Thyroid gland (tissue), 4 donors: ENCODE data around the gene CAMTA1. TPM values are rescaled to one million over a fixed set of nuclear protein-coding genes. Genes with fewer than 3 reads are reported as not detected.

Source experiments
- DNase-seq, 2 donors: peaks; one replicate each; pipeline ENCODE4 v3.0.0-alpha.2; 2019
- H3K27ac ChIP-seq, 3 donors: fragments of 200-600 bp; sonication (generic); 1 replicate in 2 of 3; 2 replicates in 1 of 3; pipeline ENCODE4 v1.5.1; 2016 to 2019; ENCODE audit warnings: mild to moderate bottlenecking in 1 of 3, moderate library complexity in 1 of 3
- H3K27me3 ChIP-seq: fragments of 200-600 bp; sonication (generic); one replicate; pipeline ENCODE4 v1.5.1; 2019
- H3K36me3 ChIP-seq, 2 donors: fragments of 200-600 bp; sonication (generic); one replicate each; pipeline ENCODE4 v1.5.1; 2016 to 2019
- H3K4me1 ChIP-seq, 2 donors: fragments of 200-600 bp; sonication (generic); one replicate each; pipeline ENCODE4 v1.5.1; 2017 to 2019
- H3K4me3 ChIP-seq, 3 donors: fragments of 200-600 bp; sonication (generic); replicated peaks in 1 of 3; 1 replicate in 2 of 3; 2 replicates in 1 of 3; pipeline ENCODE4 v1.5.1; 2016; ENCODE audit warnings: mild to moderate bottlenecking in 1 of 3
- H3K9me3 ChIP-seq: fragments of 200-600 bp; sonication (generic); one replicate; pipeline ENCODE4 v1.5.1; 2017
- CTCF ChIP-seq, 6 experiments: fragments of 200-600 bp in 3 of 6; fragments of 450-650 bp in 3 of 6; sonication (generic) in 3 of 6; IDR thresholded peaks; one replicate each; pipeline ENCODE4 v1.5.1; 2016 to 2019; ENCODE audit warnings: antibody characterized with exemption in 6 of 6, mild to moderate bottlenecking in 2 of 6, inconsistent platforms in 1 of 6, moderate library complexity in 1 of 6
- POLR2A ChIP-seq, 2 donors: fragments of 450-650 bp; IDR thresholded peaks; one replicate each; pipeline ENCODE4 v1.6.1; 2017; ENCODE audit warnings: antibody characterized with exemption in 2 of 2, mild to moderate bottlenecking in 2 of 2, moderate library complexity in 1 of 2
- WGBS, 2 donors: methylation state at CpG; one replicate each; pipeline ENCODE4 v1.1.5; 2017; 5-methylcytosine and 5-hydroxymethylcytosine counted together
- intact Hi-C: fragments of 100-400 bp; cut with DNase I; formaldehyde crosslinking; loops from one replicate; pipeline ENCODE4 v1.15.1; 2023
- total RNA-seq, 4 donors: library from RNA; depleted of rRNA; stranded (reverse); fragments of >200 nt; gene quantifications; one replicate each; pipeline ENCODE4 v1.2.3, GENCODE V29; 2016

Gene CAMTA1
- total RNA-seq, 4 donors from 2014 or later: 63.9 to 124 (median 101) TPM

- TF ChIP-seq CTCF (IDR thresholded peaks at IDR 0.05): no peak
- no peak for TF ChIP-seq POLR2A (IDR thresholded peaks at IDR 0.05)
- H3K27me3 ChIP-seq: no peaks in the 10 kb centered on the region
- WGBS, 2 donors: 93 to 95% methylated on average over 8 of the region's 8 CpGs
- no peak overlapping the region for H3K4me3 ChIP-seq
- H3K9me3 ChIP-seq: no peaks in the 10 kb centered on the region
- H3K27ac ChIP-seq: no peak overlapping the region
- peaks cover 3 to 17% of the 10 kb centered on the region in 2 donors for H3K4me1 ChIP-seq
- DNase-seq: no peak
- intact Hi-C loops: loop anchor here (10.0 kb wide), 1 partner anchor 51 kb away; no protein-coding TSS in a partner anchor
- H3K36me3 ChIP-seq: no peaks in the 10 kb centered on the region
Observed at GRCh38 chr1:6775261-6776043, 9.8 kb upstream of the CAMTA1 start.

GRCh38 chr1:6776389-6776788, 8.9 kb upstream of the CAMTA1 start:
- intact Hi-C loops: loop anchor here (10.0 kb wide), 1 partner anchor 52 kb away; no protein-coding TSS in a partner anchor

DNA sequence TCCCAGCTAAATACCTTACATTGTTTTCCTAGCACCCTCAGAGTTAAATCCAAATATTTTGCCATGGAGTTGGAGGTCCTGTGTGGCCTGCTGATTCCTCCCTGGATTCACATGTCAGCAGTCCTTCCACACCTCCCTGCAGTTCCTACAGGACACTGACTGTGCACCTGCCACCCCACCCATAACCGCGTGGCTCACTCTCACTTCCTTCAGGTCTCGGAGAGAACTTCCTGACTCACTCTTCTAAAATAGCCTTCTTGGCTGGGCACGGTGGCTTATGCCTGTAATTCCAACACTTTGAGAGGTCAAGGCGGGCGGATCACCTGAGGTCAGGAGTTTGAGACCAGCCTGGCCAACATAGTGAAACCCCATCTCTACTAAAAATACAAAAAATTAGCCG, 8.4 kb upstream of the CAMTA1 start:
- no peaks in the 10 kb centered on the region for H3K27me3 ChIP-seq
- H3K9me3 ChIP-seq: no peaks in the 10 kb centered on the region
- intact Hi-C loops: loop anchor here (10.0 kb wide), 1 partner anchor 52 kb away; no protein-coding TSS in a partner anchor
- peaks cover 0 to 2% of the 10 kb centered on the region in 2 donors for H3K4me1 ChIP-seq
- WGBS, 2 donors: 85 to 89% methylated on average over 7 of the region's 7 CpGs
- DNase-seq: no peak
- H3K36me3 ChIP-seq: no peaks in the 10 kb centered on the region
- TF ChIP-seq CTCF (IDR thresholded peaks at IDR 0.05) (no peak), POLR2A (IDR thresholded peaks at IDR 0.05) (no peak)
- no peak overlapping the region for H3K4me3 ChIP-seq
- no peak overlapping the region for H3K27ac ChIP-seq

More at GRCh38 chr1:6776389-6776788, 8.9 kb upstream of the CAMTA1 start:
- Histone ChIP-seq H3K4me1 (peaks cover 0 to 7% of the 10 kb centered on the region in 2 donors), H3K4me3 (no peak overlapping the region), H3K36me3 (no peaks in the 10 kb centered on the region), H3K27me3 (no peaks in the 10 kb centered on the region), H3K27ac (no peak overlapping the region), H3K9me3 (no peaks in the 10 kb centered on the region)
- DNase-seq: no peak
- 77 to 84% methylated on average over 2 of the region's 2 CpGs for WGBS, 2 donors
- TF ChIP-seq CTCF (IDR thresholded peaks at IDR 0.05) (no peak), POLR2A (IDR thresholded peaks at IDR 0.05) (no peak)

GRCh38 chr1:6777813-6778212, 7.4 kb upstream of the CAMTA1 start:
- H3K27ac ChIP-seq: no peak overlapping the region
- H3K4me3 ChIP-seq: no peak overlapping the region
- no peaks in the 10 kb centered on the region for H3K27me3 ChIP-seq
- WGBS, 2 donors: 55 to 62% methylated on average over 7 of the region's 7 CpGs
- H3K36me3 ChIP-seq: no peaks in the 10 kb centered on the region
- DNase-seq: peak in 1 of 2 donors; percentile 16
- no peak for TF ChIP-seq POLR2A (IDR thresholded peaks at IDR 0.05)
- TF ChIP-seq CTCF (IDR thresholded peaks at IDR 0.05): no peak
- no peaks in the 10 kb centered on the region for H3K4me1 ChIP-seq
- H3K9me3 ChIP-seq: no peaks in the 10 kb centered on the region
- intact Hi-C loops: loop anchor here (10.0 kb wide), 1 partner anchor 53 kb away; no protein-coding TSS in a partner anchor
